Pancreas (tissue), 10 donors: ENCODE data around the gene TMEM174. TPM values are rescaled to one million over a fixed set of nuclear protein-coding genes. Genes with fewer than 3 reads are reported as not detected.

Experiments
- ATAC-seq, 4 donors: fragments of 200-7000 bp; cut with Tn5 transposase; one replicate each; pipeline versions ENCODE4 v1.8.0 to v1.9.1; 2020; ENCODE audit warnings: mild to moderate bottlenecking in 4 of 4, moderate library complexity in 4 of 4
- DNase-seq, 6 donors: peaks; one replicate each; pipeline ENCODE4 v3.0.0-alpha.2; 2020
- FAIRE-seq: peaks from 2 replicates; lab custom pipeline; 2012; peaks lifted over from hg19 to GRCh38; lab: Jason Lieb, UNC
- H3K27ac ChIP-seq, 4 donors: fragments of 200-600 bp; sonication (generic); 1 replicate in 3 of 4; 2 replicates in 1 of 4; pipeline versions ENCODE4 v1.5.0 to v1.8.0; 2020
- H3K27me3 ChIP-seq, 4 donors: fragments of 200-600 bp; one replicate each; pipeline ENCODE4 v1.8.0; 2021
- H3K36me3 ChIP-seq, 3 donors: fragments of 200-600 bp; sonication (generic) in 1 of 3; one replicate each; pipeline versions ENCODE4 v1.5.0 to v1.8.0; 2020 to 2021
- H3K4me1 ChIP-seq, 3 donors: fragments of 200-600 bp; one replicate each; pipeline ENCODE4 v1.8.0; 2021
- H3K4me3 ChIP-seq, 4 donors: fragments of 200-600 bp; sonication (generic) in 2 of 4; one replicate each; pipeline versions ENCODE4 v1.5.0 to v1.8.0; 2020 to 2021
- H3K9me3 ChIP-seq, 4 donors: fragments of 200-600 bp; one replicate each; pipeline ENCODE4 v1.8.0; 2021
- WGBS, 2 donors: extraction: QIAGEN DNeasy Blood & Tissue Kit; methylation state at CpG; one replicate each; pipeline ENCODE4 v1.1.7; 2013; 5-methylcytosine and 5-hydroxymethylcytosine counted together
- intact Hi-C, 3 donors: fragments of 100-400 bp; cut with DNase I; formaldehyde crosslinking; loops; one replicate each; pipeline versions ENCODE4 v1.11.1 to v1.14.2; 2022
- polyA plus RNA-seq, 2 donors: library from polyadenylated mRNA; stranded (reverse); fragments of 200-250 nt; gene quantifications; one replicate each; pipeline ENCODE4 v1.2.3, GENCODE V29; 2013
- total RNA-seq, 6 donors: library from RNA; stranded (reverse); fragmentation: NEBNext Ultra II Directional in 4 of 6; extraction: Animal tissue kit (Norgen Biotek cat#: 25700) in 4 of 6; gene quantifications; one replicate each; pipeline versions ENCODE4 v1.2.1 to v1.2.4, GENCODE V29; 2021 to 2023
- TF ChIP-seq, protein P1 (sequence below), 4 donors: fragments of 200-600 bp; sonication (generic) in 3 of 4; IDR thresholded peaks; one replicate each; pipeline versions ENCODE4 v1.5.0 to v1.8.0; 2021; ENCODE audit warnings: antibody characterized with exemption in 4 of 4
- donor health status: healthy with polysubstance abuse.
- donor health status: DM: no; HTN: no; CAD: no; lungs with moderate emphysema.
- donor health status: DM: no; HTN: no; CAD: no.
- donor health status: control.
- donor health status: control.
- donor health status: Bipolar disorder and iron deficiency.
- donor health status: DM: yes; HTN: yes; CAD: no.
- donor health status: DM: no; HTN: no; CAD: no.
- donor health status: DM: no; HTN: no; CAD: no.
- donor health status: DM: yes; HTN: yes; CAD: no.

TMEM174 gene, protein sequence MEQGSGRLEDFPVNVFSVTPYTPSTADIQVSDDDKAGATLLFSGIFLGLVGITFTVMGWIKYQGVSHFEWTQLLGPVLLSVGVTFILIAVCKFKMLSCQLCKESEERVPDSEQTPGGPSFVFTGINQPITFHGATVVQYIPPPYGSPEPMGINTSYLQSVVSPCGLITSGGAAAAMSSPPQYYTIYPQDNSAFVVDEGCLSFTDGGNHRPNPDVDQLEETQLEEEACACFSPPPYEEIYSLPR
- total RNA-seq (not detected), polyA plus RNA-seq (not detected)

DNA sequence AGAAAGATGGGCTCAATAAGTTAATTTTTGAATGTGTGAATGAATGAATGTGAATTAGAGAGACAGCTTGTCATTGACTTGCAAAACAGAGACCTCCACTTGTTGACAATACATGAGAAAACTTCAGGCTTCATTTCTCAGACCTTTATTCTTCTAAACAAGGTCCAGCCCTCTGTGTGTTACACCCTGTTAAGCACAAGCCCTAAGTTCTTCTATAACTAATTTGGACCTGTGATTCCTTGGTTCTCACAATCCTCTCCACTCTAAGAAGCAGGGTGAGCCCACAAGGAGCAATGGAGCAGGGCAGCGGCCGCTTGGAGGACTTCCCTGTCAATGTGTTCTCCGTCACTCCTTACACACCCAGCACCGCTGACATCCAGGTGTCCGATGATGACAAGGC lies at the start of gene TMEM174:
Gene TMEM174 (plus strand): TSS at position 243 of the 400 bp plus-strand sequence. CDS start 51 bp downstream, at position 294.
- DNase-seq: no peak
- WGBS, 2 donors: 96 to 99% methylated on average over 5 of the region's 5 CpGs
- no peaks in the 10 kb centered on the region for H3K4me1 ChIP-seq
- no peak for FAIRE-seq
- no peak within 1 kb of the TSS for H3K27ac ChIP-seq
- intact Hi-C loops: no loop called here
- no peak for ATAC-seq
- H3K27me3 ChIP-seq: no peaks in the 10 kb centered on the region
- no peak within 1 kb of the TSS for H3K4me3 ChIP-seq
- H3K9me3 ChIP-seq: no peaks in the 10 kb centered on the region
- no peaks in the 10 kb centered on the region for H3K36me3 ChIP-seq
- TF ChIP-seq, protein P1, sequence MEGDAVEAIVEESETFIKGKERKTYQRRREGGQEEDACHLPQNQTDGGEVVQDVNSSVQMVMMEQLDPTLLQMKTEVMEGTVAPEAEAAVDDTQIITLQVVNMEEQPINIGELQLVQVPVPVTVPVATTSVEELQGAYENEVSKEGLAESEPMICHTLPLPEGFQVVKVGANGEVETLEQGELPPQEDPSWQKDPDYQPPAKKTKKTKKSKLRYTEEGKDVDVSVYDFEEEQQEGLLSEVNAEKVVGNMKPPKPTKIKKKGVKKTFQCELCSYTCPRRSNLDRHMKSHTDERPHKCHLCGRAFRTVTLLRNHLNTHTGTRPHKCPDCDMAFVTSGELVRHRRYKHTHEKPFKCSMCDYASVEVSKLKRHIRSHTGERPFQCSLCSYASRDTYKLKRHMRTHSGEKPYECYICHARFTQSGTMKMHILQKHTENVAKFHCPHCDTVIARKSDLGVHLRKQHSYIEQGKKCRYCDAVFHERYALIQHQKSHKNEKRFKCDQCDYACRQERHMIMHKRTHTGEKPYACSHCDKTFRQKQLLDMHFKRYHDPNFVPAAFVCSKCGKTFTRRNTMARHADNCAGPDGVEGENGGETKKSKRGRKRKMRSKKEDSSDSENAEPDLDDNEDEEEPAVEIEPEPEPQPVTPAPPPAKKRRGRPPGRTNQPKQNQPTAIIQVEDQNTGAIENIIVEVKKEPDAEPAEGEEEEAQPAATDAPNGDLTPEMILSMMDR (IDR thresholded peaks at IDR 0.05): no peak

DNA sequence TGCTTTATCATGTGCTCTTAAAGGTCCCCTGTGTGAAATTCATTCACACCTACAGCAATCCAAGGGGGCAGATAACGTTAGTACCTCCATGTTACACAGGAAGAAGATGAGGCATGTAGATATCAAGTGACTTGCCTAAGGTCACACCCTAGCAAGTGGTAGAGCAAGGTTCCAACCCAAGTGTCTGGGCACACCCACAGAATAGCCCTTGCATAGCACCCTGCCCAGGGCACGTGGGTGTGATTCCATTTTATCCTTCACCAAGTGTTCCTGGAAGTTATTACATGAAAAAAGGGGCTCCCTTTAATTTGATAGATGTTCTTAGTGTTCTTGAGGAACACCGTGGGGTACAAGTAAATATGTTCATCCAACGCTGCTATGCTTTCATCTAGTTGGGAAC lies 47.7 kb upstream of the TMEM174 start:
- intact Hi-C loops: no loop called here
- H3K4me1 ChIP-seq: peaks cover 0 to 2% (median 0%) of the 10 kb centered on the region in 3 donors
- no peak for ATAC-seq
- H3K36me3 ChIP-seq: no peaks in the 10 kb centered on the region
- H3K9me3 ChIP-seq: no peaks in the 10 kb centered on the region
- no peaks in the 10 kb centered on the region for H3K27me3 ChIP-seq
- 82 to 86% methylated on average over 4 of the region's 4 CpGs for WGBS, 2 donors
- H3K27ac ChIP-seq: no peak overlapping the region
- DNase-seq: no peak
- no peak overlapping the region for H3K4me3 ChIP-seq
- TF ChIP-seq, protein P1 (IDR thresholded peaks at IDR 0.05): no peak
- no peak for FAIRE-seq

DNA sequence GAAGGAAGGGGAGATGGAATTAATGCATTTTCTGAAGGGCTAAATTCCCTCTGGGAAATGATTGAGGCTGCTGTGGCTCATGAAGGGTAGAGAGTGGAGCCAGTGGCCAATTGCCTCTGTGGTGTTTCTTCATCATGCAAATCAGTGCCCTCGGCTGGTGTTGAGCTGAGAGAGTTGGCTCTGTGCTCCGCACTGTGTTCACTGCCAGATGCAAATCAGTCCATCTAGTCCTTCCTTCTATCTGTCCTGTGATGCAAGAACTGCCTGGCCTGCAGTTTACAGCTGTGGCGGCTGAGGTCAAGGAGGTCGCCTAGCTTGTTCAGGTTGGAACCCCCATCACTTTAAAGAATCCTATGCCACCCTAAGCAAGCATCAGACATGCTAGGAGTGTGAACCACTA lies 46.6 kb upstream of the TMEM174 start:
- TF ChIP-seq, protein P1 (IDR thresholded peaks at IDR 0.05): no peak
- Histone ChIP-seq H3K4me3 (no peak overlapping the region), H3K36me3 (no peaks in the 10 kb centered on the region), H3K27me3 (no peaks in the 10 kb centered on the region), H3K9me3 (no peaks in the 10 kb centered on the region), H3K4me1 (no peaks in the 10 kb centered on the region), H3K27ac (no peak overlapping the region)
- 84 to 91% methylated on average over 4 of the region's 4 CpGs for WGBS, 2 donors
- no peak for FAIRE-seq
- DNase-seq: no peak
- no peak for ATAC-seq
- intact Hi-C loops: no loop called here

DNA sequence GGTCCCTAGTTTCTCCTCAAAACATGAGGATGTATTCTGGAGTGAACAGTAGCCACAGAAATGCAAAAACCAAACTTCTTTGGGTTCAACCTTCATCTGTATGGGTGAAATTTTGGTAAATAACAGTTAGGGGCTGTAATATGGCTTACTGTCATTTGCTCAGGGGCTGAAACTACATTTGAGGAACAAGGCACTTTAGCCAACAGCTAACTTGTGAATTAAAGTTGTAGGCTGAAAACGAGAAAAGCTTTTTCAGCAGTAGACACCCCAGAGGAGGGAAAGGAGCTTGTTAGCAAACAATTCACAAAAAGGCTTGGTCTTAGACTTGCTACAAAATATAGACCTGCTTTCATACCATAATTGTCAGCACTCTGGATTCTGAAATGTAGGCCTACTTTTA lies 46.0 kb upstream of the TMEM174 start:
- intact Hi-C loops: no loop called here
- Histone ChIP-seq H3K4me1 (no peaks in the 10 kb centered on the region), H3K36me3 (no peaks in the 10 kb centered on the region), H3K27ac (no peak overlapping the region), H3K4me3 (no peak overlapping the region), H3K9me3 (no peaks in the 10 kb centered on the region), H3K27me3 (no peaks in the 10 kb centered on the region)
- TF ChIP-seq, protein P1 (IDR thresholded peaks at IDR 0.05): no peak
- WGBS, 2 donors: 68 to 76% methylated on average over 1 of the region's 1 CpG
- DNase-seq (no peak), ATAC-seq (no peak), FAIRE-seq (no peak)

DNA sequence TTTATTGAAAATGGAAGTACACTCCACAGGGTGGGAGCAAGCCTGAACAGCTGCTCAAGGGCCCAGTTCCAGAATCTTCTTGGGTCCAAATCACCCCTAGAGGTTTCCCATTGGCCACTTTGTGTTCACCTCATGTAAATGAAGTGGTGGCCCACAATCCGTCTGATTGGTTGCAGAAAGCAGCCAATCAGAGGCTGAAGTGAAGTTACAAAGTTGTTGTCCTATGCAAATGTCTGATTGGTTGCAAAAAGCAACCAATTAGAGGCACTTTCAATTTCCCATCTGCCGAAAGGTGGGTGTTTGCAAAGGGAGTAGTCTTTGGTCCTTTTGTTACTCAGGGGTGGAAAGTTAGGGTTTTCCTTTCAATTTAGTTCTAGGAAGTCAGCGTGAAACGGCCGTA lies 43.9 kb upstream of the TMEM174 start:
- no peak overlapping the region for H3K4me3 ChIP-seq
- TF ChIP-seq, protein P1 (IDR thresholded peaks at IDR 0.05): no peak
- no peaks in the 10 kb centered on the region for H3K4me1 ChIP-seq
- ATAC-seq: no peak
- H3K27ac ChIP-seq: no peak overlapping the region
- no peak for FAIRE-seq
- intact Hi-C loops: no loop called here
- H3K27me3 ChIP-seq: no peaks in the 10 kb centered on the region
- H3K9me3 ChIP-seq: no peaks in the 10 kb centered on the region
- WGBS, 2 donors: 92 to 93% methylated on average over 5 of the region's 5 CpGs
- no peaks in the 10 kb centered on the region for H3K36me3 ChIP-seq
- no peak for DNase-seq
